Bone marrow (tissue), 2 donors: ENCODE measurements around the gene OTOF.

Experiments used
- DNase-seq, 2 donors: peaks; one replicate each; lab custom pipeline; 2025; lab: John Stamatoyannopoulos, UW

The OTOF gene

GRCh38 chr2:26500406-26500805 is 22.5 kb upstream of the OTOF start:
- DNase-seq: no peak

DNA sequence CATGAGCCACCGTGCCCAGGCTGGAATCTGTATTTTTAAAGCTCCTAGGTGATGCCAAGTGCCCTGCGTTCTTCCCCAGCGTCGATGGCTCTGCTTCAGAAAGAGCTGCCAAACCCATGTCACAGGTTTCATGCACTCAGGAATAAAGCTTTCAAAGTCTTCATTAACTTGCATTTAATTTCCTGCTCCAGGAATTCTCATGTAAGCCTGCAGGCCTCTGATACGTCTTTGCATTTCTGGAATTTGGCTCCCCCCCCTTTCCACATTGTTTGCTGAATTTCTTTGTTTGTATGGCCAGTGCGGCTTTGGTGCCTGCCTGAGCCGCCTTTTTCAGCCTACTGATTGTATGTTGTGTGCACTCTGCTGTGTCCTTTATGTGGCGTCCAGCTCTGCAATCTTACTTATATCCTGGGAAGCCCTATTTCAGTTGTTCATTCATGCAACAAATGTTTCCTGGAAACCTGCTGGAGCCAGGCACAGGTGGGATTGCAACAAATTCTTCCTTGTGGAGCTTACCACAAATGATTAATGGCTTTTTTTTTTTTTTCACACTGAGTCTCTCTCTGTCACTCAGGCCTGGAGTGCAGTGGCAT is 17.9 kb upstream of the OTOF start:
- no peak for DNase-seq

GRCh38 chr2:26494891-26495290 is 17.0 kb upstream of the OTOF start:
- no peak for DNase-seq

DNA sequence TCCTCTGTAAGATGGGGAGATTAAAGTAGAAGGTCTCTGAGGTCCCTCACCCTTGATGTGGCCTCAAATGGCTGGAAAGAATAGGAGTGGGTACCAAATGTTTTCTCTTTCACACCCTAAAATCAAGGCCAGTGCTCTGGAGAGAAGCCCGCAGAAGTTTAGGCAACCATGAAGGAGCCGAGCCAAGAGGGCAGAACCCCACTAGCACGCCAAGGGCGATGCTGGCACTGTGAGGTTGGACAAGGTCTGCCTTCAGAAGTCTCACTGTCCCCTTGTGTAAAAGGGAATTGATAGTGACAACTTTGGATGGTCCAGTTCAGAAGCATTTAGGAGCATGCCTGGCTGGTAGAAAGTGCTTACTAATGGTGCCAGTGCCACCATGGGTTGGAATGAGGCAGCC is 16.3 kb upstream of the OTOF start:
- DNase-seq: no peak

DNA sequence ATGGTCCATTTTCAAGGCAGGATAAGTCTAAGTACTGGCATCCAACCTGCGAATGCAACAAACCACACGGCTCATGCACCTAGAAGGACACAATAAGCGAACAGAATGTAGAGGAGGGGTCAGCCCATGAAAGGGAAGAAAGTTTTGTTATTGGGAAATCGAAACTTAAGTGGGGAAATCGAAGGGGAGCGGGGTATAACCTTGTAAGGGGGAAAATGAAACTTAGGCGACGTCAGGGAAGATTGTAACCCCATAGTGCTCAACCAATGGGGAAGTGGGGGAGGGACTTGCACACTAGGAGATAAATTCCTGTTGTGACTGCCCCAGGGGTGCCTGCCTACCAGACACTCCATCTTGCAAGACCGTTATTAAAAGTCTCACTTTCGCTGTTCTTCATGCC is 15.6 kb upstream of the OTOF start:
- no peak for DNase-seq

DNA sequence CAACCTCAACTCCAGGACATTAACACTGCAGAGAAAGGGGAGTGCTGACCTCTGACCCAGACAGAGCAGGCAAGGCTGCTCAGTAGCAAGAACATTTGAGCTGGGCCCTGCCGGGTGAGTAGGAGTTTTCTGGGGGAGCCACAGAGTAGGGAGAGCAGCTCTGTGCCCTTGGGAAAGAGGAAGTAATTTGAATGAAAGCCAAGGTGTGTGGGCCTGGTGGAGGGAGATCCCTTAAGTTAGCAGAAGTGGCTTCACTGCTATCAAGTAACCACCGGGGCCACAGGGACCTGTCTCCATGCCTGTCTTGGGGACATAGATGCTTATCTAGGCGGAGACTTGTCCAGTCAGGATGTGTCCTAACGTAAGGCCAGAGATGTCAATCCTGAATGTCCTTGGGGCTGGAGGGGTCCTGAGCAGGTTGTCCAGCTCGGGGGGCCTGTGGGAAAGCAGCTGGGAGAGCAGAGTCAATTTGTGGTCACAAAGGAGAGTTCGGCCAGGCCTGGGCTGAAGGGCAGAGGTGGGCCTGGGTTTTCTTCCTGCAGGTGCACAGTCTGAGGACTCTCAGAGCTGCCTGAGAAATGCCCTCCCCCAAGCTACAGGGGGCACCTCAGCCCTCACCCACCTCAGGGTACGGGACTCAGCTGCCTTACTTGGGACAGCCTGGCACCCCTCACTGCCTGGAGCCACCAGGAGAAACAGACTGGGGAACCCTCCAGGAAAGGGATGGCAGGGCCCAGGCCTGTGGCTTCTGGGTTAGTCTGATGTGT is 15.0 kb upstream of the OTOF start:
- DNase-seq: no peak

DNA sequence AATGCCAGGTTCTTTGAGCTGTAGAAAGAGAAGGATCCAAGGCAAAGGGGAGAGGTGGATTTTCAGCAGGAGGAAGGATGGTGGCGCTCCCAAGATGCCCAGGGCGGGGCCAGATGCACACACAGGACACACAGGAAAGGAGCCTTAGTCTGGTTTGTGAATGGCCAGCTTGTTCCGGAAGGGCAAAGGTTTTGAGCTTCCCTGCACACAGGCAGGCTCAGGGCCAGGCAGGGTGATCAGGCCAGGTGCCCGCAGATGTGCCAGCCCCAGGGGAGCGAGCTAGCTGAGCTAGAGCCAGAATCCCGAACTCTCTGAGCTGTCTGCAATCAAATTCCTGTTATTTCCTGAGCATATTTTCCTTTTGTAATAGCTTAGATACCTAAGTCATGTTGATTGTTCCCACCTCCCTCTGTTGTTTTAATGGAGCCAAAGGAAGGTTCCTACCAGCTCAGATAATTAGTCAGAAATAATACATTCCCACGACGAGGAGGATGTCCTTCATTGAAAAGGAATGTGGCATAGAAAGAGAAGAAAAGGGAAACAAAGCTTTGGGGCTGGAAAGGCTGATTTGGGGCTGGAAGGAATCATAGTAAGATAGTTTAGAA is 13.7 kb upstream of the OTOF start:
- no peak for DNase-seq

DNA sequence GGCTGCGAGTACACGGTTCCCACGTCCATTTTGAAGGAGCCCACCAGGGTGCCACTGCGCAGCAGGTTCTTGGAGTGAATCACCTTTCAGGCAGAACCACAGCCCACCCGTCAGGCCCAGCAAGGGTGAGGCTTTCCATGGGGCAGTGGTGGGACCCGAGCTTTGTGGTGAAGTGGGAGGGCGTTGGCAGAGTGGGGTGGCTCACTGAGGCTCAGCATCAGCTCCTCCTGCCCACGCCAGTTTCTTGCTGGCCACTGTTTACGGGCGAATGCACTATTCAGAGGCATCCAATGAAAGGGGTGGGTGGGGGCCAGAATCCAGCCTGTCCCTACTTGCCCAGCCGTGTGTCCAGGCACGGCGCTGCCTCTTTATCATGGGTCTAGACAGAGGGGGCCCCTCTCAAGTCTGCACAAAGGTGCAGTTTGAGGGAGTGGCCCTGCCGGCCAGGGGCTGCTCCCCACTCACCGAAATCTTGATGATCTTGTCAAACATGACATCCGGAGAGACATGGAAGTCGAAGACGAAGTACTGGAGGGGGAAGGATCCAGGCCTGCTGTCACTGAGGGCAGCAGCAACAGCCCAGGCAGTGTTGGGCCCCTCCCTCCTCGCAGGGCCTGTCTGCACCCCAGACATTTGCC is 11.4 kb upstream of the OTOF start:
- DNase-seq: no peak

- no peak for DNase-seq
Observed at GRCh38 chr2:26488463-26489212, 10.7 kb upstream of the OTOF start.

- no peak for DNase-seq
Observed at GRCh38 chr2:26487192-26487591, 9.3 kb upstream of the OTOF start.

GRCh38 chr2:26486789-26487188 is 8.9 kb upstream of the OTOF start:
- no peak for DNase-seq

- no peak for DNase-seq
Observed at GRCh38 chr2:26485725-26486418, 7.9 kb upstream of the OTOF start.

DNA sequence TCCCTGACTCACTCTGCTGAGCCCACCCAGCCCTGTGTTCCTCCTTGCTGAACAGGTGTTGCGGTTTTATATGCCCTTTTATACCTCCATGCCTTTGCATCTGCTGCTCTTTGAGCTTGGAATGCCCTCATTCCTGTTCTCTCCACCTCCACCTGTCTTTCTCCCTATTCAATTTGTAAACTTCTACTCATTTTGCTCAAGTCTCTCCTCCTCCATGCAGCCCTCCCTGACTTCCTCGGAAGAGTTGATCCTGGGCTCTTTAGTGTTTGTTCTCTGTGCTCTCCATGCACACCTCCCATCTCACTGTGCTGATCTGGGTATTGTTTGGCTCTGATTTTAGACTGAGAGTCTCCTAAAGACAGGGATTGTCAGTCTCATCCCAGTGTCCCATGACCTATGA is 7.2 kb upstream of the OTOF start:
- no peak for DNase-seq

GRCh38 chr2:26484579-26484978 is 6.7 kb upstream of the OTOF start:
- no peak for DNase-seq

DNA sequence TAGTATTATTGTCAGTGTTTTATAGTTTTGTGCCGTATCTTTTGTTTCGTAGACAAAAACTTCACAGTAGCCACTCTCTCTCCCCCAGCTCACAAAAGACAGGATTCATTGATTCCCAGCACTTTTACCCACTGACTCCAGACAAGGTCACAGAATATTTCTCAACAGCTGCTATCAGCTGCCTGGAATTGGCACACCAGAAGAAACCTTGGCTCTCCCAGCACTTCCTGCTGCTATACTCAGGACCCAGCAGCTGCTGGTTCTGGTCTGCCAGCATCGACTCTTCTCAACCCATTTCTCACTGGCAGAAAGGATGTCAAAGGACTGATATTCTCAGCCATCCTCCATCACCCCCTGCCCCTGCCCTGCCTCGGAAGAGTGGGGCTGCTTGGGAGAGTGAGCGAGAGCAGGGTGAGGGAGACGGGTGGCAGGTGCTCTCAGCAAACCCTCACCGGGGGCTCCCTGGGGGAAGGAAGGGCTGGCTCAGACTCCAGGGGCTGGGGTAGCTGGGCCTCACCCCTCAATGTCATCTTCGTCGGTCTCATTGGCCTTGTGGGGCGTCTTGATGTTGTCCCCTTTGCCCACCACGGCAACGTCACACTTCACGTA is 6.1 kb upstream of the OTOF start:
- DNase-seq: no peak

DNA sequence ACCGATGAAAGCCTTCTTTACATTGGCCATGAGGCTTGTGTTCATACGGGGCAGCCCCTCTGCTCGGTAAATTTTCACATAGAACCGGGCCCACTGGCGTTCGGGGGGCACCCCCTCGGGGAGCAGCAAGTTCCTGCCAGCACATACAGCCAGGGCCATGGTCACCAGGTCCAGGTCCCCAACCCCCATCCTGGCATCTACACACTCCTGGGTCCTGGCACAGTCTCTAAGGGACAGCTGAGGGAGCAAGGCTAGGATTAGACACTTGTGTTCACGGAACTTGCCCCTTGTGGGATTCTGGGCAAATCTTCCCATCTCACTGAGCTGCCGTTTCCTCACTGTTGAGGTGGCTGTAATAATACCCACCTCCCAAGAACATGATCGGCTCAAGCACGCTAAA is 5.6 kb upstream of the OTOF start:
- no peak for DNase-seq

GRCh38 chr2:26483027-26483326 is 5.1 kb upstream of the OTOF start:
- no peak for DNase-seq

- no peak for DNase-seq
Observed at GRCh38 chr2:26482211-26483026, 4.5 kb upstream of the OTOF start.

DNA sequence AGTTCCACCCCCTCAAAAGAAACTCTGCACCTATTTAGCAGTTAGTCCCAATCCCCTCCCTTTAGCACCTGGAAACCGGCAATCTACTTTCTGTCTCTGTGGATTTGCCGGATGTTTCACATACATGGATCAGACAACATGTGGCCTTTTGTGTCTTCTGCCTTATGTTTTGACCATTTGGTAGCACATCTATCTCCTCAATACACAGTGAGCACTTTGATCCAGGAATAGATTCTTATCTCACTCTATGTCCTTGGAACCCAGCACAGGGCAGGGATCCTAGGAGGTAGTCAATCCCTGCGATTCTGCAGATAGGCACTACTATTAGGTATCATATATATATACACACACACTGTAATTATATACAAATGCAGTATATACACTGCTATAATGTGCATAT is 3.8 kb upstream of the OTOF start:
- DNase-seq: no peak

GRCh38 chr2:26480566-26481423 is 2.9 kb upstream of the OTOF start:
- DNase-seq: no peak
